HG02970 (cell line): ENCODE results near the gene CDH23.

Experiments used
- ATAC-seq: cut with Tn5 transposase; IDR thresholded peaks from one replicate; pipeline ENCODE4 v1.9.1; 2021; ENCODE audit warnings: mild to moderate bottlenecking, moderate library complexity, moderate number of reproducible peaks; ENCODE audit not compliant: unreplicated experiment, low FRiP score

CDH23 gene

DNA sequence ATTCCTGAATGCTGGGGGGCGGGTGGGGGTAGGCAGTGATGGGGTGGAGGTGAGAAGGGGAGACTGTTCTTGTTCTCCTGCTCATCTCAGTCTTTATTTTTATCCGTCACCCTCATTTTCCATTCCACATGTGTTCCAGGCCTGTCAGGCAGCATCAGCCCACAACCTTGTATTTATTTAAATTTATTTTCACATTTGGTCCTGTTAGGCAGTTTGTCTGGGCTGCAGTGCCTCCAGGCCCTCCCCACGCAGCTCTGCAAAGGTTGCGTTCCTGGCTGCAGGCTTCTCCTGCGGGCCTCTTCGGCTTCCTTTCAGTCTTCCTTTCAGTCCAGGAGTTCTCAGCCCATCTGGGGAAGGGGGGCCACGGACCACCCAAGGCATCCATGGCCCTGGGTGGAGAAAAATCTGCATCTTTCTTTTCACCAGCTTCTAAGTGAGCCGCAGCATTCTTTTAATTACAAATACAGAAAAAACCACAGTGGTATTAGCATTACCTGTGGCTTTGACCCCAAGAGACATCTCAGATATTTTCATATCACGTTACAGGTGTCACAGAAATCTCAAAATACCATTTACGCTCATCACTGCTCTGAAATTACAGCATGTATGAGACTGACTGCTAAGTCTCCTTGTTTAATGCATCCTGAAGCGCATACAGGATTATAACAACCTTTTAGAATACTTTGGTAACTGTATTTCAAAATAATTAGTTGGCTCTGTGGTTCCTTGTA, 228.9 kb downstream of the CDH23 start:
- no peak for ATAC-seq

DNA sequence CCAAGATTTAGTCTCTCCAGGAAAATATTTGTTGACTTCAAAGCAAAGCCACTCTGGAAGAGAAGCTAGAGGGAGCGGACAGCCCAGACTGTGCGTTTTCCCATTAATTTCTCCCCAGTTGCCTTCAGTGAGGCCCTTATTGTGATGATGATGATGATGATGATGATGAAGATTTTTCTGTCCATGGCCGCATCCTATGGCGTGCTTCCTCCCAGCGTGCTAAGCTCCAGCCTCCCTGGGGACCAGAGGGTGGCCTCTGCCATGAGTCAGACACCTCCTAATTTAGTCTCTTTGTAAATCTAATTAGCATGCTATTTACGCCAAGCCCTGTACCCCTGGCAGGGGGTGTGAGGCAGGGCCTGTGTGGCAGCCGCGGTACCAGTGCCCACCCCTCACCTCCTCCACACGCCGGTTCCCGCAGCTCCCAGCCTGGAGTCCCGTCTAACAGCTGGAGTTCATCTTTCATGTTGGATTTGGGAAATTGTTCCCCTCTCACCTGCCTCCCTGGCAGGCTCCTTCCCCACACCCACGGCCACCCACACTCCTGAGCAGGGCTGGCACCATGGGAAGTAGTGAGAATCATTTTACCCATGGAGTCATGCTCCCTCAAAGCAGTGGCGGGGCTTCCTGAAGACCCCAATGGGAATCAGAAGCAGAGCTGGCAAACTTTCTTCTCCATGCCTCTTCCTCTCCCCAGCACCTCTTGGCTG, 230.7 kb downstream of the CDH23 start:
- no peak for ATAC-seq

DNA sequence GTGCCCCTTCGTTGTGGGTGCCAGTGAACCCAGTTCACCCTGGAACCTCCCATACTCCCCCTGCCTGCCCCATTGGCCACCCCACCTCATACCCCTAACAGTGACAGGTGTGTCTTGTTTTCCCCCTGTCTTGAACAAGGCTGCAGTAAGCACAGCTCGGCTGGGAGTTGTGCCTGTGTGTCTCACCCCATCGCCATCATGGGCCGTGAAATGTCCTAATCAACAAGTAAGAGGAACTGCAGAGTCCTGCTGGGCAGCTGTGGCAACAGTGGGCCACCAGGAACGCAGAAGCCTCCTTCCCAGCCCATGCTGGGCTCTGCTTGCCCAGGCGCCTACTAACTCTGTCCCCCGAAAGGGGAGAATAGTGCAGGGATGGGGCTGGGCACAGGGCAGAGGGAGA, 231.2 kb downstream of the CDH23 start:
- ATAC-seq = no peak

DNA sequence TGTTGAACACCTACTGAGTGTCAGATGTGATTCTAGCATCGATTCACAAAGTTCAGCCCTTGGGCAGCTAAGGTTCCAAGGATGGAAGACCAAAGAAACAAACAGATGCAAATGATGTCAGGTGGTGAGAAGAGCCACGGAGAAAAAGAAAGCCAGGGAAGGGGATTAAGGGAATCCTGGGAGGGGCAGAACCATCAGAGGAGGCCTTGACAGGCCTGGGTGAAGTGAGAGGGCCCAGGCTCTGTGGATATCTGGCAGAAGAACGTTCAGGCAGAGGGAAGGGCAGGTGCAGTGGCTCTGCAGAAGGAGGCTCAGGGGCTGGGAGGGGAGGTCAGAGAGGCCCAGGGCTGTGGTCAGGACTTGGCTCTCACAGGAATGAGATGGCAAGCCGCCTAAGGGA, 232.4 kb downstream of the CDH23 start:
- no peak for ATAC-seq

DNA sequence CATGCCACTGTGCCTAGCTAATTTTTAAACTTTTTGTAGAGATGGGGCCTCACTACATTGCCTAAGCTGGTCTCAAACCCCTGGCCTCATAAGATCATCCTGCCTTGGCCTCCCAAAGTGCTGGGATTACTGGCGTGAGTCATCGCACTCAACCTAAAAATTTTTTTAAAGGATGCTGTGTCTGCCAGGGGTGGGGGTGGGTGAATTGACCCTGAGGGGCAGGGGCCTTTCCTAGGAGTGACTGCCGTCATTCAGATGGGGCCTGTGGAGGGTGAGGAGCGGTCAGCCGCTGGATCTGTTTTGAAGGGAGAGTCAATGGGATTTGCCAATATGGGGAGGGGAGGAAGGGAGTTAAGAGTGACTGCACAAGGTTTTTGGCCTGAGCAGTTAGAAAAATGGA, 233.4 kb downstream of the CDH23 start:
- ATAC-seq = no peak

DNA sequence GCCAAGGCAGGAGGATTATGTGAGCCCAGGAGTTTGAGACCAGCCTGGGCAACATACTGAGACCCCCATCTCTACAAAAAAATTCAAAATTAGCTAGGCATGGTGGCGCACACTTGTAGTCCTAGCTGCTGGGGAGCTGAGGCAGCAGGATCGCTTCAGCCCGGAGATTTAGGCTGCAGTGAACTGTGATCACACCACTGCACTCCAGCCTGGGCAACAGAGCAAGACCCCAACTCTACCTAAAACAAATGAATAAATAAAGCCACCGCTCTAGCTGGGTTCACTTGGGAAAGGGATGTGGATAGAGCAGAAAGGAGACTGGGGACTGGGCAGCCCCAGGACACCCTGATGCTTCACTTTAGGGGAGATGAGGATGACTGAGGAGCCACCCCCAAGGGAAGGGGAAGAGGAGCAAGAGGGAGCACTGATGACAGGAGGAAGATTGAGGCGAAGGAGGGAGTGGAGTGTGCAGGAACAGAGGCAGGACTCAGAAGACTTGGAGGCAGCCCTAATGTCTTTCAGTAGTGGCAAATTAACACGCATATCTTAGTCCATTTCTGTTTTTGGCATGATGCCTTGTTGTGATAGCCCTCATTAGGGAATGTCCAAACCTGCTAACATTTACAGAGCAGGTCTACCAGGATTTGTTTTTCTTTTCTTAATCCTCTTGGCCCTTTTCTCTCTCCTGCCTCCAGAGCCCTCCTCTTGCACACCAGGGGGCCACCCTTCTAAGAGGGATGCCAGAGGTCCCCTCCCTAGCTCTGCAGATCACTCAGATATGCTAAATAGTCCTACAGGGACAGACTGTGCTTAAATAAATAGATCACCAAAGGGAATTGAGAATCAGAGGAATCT, 234.5 kb downstream of the CDH23 start:
- no peak for ATAC-seq

DNA sequence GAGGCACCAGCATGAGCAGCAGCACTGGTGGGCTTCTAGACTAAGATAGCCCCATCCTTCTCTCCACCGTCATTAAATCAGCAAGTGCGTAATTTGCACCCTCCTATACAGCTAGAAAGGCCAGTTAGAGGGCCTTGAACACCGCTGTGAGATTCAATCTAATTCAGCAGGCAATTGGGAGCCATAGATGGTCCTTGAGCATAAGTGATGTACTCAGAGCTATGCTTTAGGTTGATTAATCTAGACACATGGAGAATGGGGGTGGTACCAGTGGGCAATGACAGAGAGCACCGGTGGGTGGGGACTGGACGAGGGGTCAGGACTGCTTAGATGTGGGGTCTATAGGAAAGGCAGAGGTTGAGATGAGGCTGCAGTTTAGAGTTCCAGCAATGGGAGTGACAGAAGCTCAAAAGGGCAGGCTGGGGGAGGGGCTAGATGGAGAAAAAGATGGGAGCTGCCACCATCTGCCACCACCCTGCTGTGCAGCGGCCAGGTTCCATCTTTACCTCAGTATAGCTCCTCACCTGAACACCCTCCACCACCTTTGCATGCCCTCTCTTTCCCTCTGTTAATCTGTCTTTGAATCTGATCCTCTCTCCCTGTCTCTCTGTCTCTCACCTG, 235.6 kb downstream of the CDH23 start:
- ATAC-seq = no peak

DNA sequence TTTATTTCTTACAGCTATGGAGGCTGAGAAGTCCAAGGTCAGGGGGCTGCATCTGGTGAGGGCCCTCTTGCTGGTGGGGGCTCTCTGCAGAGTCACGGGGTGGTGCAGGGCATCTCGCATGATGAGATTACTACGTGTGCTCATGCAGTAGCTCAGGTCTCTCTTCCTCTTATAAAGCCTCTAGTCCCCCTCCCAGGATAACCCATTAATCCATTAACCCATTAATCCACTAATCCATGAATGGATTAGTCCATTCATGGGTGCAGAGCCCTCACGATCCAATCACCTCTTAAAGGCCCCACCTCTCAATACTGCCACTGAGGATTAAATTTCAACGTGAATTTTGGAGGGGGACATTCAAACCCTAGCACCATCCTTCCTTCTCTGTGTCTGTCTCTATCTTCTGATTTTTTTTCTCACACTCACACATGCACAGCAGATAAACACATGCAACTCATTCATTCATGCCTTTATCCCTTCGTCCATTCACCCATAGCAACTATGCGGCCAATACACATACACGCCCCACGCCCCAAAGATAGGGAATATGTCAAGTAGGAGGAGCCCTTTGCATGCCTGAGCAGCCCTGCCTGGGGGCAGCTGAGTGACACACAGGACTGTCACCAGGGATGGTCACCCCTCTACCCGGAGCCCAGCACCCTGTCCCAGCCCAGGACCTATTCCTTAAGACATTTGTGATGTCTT, 236.3 kb downstream of the CDH23 start:
- ATAC-seq = no peak

DNA sequence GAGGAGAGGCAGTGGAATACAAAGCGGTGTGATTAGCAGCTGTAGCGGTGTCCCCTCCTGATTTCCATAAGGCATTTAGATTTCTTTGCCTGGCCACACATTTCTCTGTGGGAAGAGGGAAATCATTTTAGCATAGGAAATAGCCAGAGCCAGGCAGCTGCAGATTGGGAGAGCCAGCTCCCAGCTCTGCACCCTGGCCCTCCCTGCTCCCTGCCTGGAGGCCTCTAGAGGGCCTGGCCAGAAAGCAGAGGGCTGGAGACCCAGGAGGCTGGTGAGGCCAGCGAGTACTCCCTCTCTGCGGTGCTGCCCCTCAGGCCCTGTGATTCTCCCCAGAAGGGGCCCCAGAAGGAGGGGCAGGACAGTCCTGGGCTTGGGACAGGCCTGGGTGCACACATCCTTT, 237.2 kb downstream of the CDH23 start:
- no peak for ATAC-seq

DNA sequence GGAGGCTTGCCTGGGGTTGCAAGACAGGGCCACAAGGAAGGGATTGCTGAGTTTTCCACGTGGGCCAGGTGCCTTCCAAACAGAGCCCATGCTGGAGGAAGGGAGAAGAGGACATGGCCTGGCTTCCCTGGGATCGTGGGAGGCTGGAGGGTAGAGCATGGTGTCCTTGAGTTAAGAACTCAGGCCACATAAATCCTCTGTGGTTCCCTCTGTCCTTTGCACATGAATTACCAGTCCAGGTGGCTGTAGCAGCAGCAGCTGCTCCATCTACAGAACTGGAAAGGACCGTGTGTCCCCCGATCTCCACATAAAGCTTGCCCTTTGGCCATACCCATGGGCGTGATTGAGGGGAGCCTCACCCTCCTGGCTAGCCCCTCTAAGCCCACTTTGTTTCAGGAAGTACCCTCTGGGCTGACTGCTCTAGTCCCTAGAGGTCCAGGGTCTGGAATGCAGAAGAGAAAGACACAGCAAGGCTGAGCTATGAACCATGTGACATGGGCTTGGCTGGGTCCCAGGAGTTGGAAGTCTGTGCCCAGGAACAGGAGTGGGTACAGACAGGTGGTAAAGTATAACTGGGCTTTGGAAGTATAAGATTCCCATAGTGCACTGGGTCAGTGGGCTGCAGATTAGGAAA, 237.9 kb downstream of the CDH23 start:
- no peak for ATAC-seq

DNA sequence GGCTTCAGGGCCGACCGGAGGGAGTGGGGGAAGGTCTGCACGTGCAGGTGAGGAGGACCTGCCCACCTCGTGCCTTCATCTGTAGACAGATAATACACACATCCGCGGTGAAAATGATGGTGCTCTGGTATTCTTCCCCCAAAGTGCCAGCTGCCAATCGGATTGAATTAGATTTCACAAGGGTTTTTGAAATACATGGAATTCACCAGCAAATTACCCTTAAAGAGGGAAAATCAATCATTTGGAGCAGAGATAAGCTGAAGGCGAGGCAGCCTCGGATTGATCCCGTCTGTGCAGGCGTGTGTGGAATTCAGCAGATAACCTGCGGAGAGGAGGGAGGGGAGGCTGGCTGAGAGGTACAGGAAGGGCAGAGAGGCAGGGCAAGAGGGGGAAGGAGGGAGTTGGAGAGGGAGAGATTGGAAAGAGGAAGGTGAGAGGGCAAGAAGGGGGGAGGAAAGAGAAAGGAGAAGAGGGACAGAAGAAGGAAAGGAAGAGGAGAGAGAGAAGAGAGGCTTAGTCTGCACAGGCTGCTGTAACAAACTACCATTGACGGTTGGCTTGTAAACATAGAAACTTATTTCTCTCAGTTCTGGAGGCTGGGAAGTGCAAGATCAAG, 238.6 kb downstream of the CDH23 start:
- ATAC-seq = no peak

DNA sequence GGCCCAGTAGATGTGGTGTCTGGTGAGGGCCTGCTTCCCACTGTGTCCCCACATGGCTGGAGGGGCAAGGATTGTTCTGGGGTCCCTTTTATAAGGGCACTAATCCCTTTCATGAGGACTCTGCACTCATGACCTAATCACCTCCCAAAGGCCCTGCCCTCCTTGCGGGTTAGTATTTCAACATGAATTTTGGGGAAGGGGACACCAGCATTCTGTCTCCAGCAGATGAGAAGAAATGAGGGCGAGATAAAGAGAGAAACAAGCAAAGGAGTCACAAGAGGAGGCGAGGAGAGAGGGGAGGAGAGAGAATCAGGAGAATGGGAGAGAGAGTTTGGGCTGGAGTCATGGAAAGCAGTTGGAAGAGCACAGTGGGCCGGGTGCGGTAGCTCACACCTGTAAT, 239.1 kb downstream of the CDH23 start:
- no peak for ATAC-seq

DNA sequence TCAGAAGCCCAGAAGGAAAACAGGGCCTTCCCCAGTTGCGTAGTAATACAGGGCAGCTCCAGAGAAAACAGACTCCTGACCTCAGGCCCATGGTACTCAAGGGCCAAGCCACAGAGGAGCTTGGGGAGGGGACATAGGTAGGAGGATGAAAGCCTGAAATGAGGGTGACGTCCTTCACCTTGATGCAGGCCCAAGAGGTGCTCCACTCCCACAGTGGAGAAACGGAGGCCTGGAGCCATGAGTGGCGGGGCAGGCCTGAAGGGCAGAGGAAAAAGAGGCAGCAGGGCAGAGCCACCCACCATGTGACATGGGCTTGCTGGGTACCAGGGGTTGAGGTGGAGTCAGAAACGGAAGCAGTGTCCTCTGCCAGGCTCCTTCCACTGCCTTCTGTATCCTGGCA, 239.9 kb downstream of the CDH23 start:
- ATAC-seq = no peak

DNA sequence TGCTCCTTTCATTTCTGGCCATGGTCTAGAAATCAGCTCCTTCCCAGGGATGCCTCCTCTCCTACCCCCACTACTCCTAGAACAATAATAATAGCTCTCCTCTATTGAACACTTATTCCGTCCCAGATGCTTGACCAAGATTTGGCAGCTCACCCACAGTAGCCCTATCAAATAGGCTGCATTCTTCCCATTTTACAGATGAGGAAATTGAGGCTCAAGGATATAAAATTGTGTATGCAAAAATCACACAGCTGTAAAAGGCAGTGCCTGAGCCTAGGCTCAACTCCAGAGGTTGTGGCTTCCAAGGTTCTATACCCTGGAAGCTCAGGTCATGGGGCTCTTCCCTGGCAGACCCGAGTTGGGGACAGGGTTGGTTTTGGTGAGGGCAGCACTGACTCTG, 240.6 kb downstream of the CDH23 start:
- ATAC-seq = no peak

DNA sequence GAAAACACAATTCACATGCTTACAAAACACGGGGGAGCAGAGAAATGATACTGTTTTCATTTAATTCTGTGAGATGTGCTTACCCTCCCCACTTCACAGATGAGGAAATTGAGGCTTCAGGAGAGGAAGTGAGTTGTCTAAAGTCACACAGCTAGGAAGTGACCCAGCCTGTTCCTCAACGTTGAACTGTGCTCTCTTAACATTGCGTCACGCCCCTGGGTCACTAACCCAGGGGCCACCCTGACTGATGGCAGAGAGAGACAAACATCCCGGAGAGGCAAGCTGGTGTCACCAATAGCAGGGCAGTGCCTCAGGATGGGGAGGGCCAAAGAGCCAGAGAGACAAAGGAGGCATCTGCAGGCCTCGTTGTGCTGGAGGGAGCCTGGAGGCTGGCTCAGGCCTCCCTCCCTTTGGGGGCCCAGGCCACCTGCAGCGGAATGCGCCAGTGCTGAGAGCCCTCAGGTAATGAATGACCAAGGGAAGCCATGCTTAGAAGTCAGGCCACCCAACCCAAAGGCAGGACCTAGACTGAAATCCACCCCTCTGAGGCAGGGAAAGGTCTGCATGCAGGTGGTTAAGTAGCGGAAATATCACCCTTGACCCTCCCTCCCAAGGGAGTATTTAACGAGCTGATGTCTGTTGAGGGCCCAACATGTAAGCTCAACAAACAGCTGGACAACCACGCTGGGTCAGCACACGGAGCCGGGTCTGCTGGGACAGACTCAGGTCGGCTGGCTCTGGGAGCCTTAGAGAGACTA, 241.5 kb downstream of the CDH23 start:
- no peak for ATAC-seq

DNA sequence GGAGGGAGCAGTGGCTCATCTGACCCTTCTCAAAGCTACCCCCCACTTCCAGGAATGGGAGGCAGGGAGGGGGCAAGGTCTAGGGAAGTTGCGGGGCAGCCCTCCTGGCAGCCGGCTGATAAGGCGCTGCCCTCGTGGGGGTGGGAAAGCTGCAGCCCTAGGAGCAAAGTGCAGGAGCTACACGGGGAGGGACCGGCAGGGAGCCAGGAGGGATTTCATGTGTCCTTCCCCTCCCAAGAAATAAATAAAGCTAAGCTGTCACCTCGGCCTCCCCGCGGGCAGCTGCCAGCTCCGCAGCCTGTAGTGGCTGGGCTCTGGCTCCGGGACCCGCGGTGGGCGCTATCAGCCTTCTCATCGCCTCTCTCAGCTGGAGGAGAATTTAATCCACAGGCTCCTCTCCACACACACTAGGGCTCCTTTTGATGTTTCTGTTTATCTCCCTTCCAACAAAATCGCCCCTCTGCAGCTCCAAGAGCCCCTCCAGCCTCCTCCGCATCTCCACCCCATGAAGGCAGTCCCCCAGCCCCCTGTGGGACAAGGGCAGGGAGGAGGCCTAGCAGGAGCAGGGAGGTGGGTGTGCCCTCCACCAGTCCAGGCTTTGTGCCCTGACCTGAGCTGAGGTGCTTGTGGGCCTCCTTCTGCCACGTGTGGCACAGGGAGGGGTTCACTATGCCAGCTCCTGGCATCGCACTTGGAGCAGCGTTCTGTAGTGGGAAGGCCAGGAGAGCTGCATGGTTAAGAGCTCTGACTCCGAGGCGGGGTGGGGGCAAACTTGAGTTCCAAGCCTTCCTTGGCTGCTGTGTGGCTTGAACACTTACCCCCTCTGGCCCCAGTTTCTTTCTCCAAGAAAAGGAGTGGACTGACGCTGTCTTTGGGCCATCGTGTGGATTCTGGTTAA, 242.4 kb downstream of the CDH23 start:
- no peak for ATAC-seq

DNA sequence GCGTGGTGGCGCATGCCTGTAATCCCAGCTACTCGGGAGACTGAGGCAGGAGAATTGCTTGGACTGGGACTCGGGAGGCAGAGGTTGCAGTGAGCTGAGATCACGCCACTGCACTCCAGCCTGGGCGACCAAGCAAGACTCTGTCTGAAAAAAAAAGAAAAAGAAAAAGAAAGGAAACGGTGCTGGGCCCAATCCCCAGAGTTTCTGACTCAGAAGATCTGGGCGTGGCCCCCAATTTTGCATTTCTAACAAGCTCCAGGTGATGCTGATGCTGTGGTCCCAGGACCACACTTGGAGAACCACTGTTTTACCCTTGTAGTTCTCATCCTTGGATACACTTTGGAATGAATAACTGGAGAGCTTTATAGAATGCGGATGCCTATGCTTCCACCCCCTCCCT, 243.9 kb downstream of the CDH23 start:
- ATAC-seq = no peak

DNA sequence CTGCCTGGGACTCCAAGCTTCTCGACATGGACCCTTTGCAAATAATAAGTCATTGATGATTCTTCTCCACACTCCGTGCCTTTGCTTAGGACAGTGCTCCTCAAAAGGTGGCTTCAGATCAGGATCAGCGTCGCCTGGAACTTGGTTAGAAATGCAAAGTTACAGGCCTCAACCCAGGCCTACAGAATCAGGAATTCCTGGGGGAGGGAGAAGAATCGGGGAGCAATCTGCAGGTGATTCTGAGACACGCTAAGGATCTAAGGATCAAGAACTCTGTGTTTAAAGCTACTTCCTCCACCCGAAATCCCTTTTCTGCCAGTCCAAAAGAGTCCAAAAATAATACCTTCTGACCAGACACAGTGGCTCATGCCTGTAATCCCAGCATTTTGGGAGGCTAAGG, 244.7 kb downstream of the CDH23 start:
- ATAC-seq = no peak
